ENCODE measurements around the gene OR7A5. TPM values are rescaled to one million over a fixed set of nuclear protein-coding genes. Genes with fewer than 3 reads are reported as not detected.

OR7A5 gene
- total and polyA plus RNA-seq, 2 of the 8 experiments (the other 6 are each of a cell fraction or from before 2014, with no cell fraction given), result not detected

DNA sequence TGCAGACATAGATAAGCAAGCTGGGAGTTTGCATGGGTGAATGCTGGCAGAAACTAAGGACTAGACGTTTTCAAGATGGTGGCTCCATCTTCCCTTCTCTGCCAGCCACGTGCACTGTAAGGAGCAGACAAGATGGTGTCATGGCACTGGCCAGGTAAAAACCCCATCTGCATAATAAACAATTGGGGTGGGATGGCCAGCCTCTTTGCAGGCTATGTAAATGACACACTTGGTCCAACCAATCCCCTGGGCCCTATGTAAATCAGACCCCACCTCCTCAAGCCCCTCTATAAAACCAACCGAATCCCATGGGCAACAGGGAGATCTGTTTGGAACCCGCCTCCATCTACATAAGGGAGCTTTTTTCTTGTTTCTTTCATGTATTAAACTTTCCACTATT lies 2.4 kb upstream of the OR7A5 start:
- Histone ChIP-seq H4K5ac (ENCODE audit: insufficient read length, low read depth, low read length) (no peak overlapping the region), H3K4me1 (replicated peaks in 1 of 4; ENCODE audit: control insufficient read depth in 3 of 4, insufficient read depth in 4 of 4, low read length in 3 of 4) (no peaks in the 10 kb centered on the region), H2AK5ac (ENCODE audit: low read depth, low read length) (no peak overlapping the region), H3K36me3 (ENCODE audit: control insufficient read depth in 2 of 4, insufficient read depth in 4 of 4, low read length in 3 of 4) (no peaks in the 10 kb centered on the region), H4K91ac (replicated peaks; ENCODE audit: insufficient read length, low read length) (no peak overlapping the region), H3K9me3 (ENCODE audit: insufficient read depth in 2 of 2, low read depth in 1 of 2, low read length in 1 of 2) (peaks cover 67 to 69% of the 10 kb centered on the region in 2 experiments), H2BK5ac (ENCODE audit: low read depth, low read length) (no peak overlapping the region), H4K8ac (ENCODE audit: extremely low read depth, insufficient read depth, low read length) (no peak overlapping the region), H2AFZ (ENCODE audit: low read length) (no peak overlapping the region), H3K27me3 (replicated peaks in 1 of 4; ENCODE audit: control insufficient read depth in 3 of 4, extremely low read depth in 1 of 4, insufficient read depth in 3 of 4, low read length in 3 of 4) (no peaks in the 10 kb centered on the region), H3K23ac (ENCODE audit: insufficient read length) (no peak overlapping the region), H3K4ac (replicated peaks; ENCODE audit: insufficient read length, low read depth, low read length) (no peak overlapping the region), H3K4me3 (ENCODE audit: extremely low read depth in 1 of 4, insufficient read depth in 2 of 4, low read depth in 3 of 4, low read length in 4 of 4) (no peak overlapping the region), H2BK12ac (ENCODE audit: low read depth, low read length) (no peak overlapping the region), H3K9ac (replicated peaks in 1 of 4; ENCODE audit: extremely low read depth in 1 of 4, low read depth in 3 of 4, low read length in 3 of 4) (peak overlapping the region in 1 of 4 experiments; percentile 34; a peak in 1 of 7 replicates), H3K79me1 (ENCODE audit: low read depth, low read length) (no peaks in the 10 kb centered on the region), H3K79me2 (ENCODE audit: control insufficient read depth in 1 of 2, insufficient read depth in 2 of 2, low read length in 2 of 2) (no peaks in the 10 kb centered on the region), H4K20me1 (replicated peaks in 1 of 2; ENCODE audit: control insufficient read depth in 1 of 2, insufficient read depth in 2 of 2, low read length in 2 of 2) (no peaks in the 10 kb centered on the region), H3K23me2 (ENCODE audit: low read depth, low read length) (no peaks in the 10 kb centered on the region), H2BK120ac (replicated peaks; ENCODE audit: low read depth, low read length) (no peak overlapping the region), H3K27ac (ENCODE audit: low read depth, low read length) (no peak overlapping the region), H2BK20ac (ENCODE audit: low read length) (no peak overlapping the region), H3K56ac (replicated peaks; ENCODE audit: insufficient read length, low read depth, low read length) (no peak overlapping the region), H3K4me2 (ENCODE audit: insufficient read depth in 1 of 2, low read depth in 2 of 2, low read length in 2 of 2) (no peak overlapping the region), H3K18ac (ENCODE audit: extremely low read depth, low read length) (no peak overlapping the region), H3K14ac (ENCODE audit: insufficient read length) (no peak overlapping the region), H2BK15ac (ENCODE audit: low read length) (no peak overlapping the region)
- DNase-seq (ENCODE audit: low read depth in 1 of 2, low spot score in 2 of 2), result no peak
- FAIRE-seq, result no peak
- POLR2A ChIA-PET (ENCODE audit: partially characterized antibody), result no interaction called here
- no peak for TF ChIP-seq HDAC6 (IDR thresholded peaks at IDR 0.05; ENCODE audit: low read depth, low read length)
- no peak for TF ChIP-seq SUZ12 (IDR thresholded peaks at IDR 0.05; ENCODE audit: low read length)
- no peak for TF ChIP-seq NANOG (IDR thresholded peaks at IDR 0.05; ENCODE audit: insufficient read depth, low read depth, low read length, poor library complexity, severe bottlenecking)
- TF ChIP-seq CHD1 (IDR thresholded peaks at IDR 0.05; ENCODE audit: low read depth, low read length), result no peak
- TF ChIP-seq ATF3 (IDR thresholded peaks at IDR 0.05; ENCODE audit: insufficient read depth, low read depth, low read length), result no peak
- no peak for TF ChIP-seq PHF8 (conservative IDR thresholded peaks at IDR 0.05; ENCODE audit: low read depth, low read length)
- TF ChIP-seq TAF1 (IDR thresholded peaks at IDR 0.05; ENCODE audit: low read depth, low read length), result no peak
- TF ChIP-seq SAP30 (IDR thresholded peaks at IDR 0.05; ENCODE audit: insufficient read depth, insufficient replicate concordance, low read length), result no peak
- no peak for TF ChIP-seq SIX5 (IDR thresholded peaks at IDR 0.05; ENCODE audit: low read depth, low read length)
- TF ChIP-seq EZH2 (IDR thresholded peaks at IDR 0.05; ENCODE audit: low read depth, low read length, severe bottlenecking), result no peak
- WGBS, 2 experiments (ENCODE audit: extremely low coverage in 1 of 2, insufficient coverage in 1 of 2, insufficient read length in 1 of 2, insufficient replicate concordance in 2 of 2, low coverage in 1 of 2, low lambda C conversion rate in 2 of 2, missing lambda C conversion rate in 1 of 2), result 69% methylated on average over 4 of the region's 4 CpGs; no CpG with 5 or more reads in 1 of the 2 experiments
- CTCF ChIA-PET (ENCODE audit: partially characterized antibody), result interaction anchor here (0.5 to 0.6 kb wide), 2 partner anchors 20 to 228 kb away, joined by 3 read pairs; no protein-coding TSS in a partner anchor
